ENCODE data around the gene DDAH2.
"Not testable (repeated sequence)": the region's sequence is repeated elsewhere in the genome, so short reads cannot be mapped to it uniquely, and the experiment has no call there.

DDAH2 gene

GRCh38 chr6:31711233-31711632, 17.9 kb downstream of the DDAH2 start:
- no peak for DNase-seq

GRCh38 chr6:31710523-31711219, 18.4 kb downstream of the DDAH2 start:
- no peak for DNase-seq

GRCh38 chr6:31709157-31709556, 19.9 kb downstream of the DDAH2 start:
- not testable (repeated sequence) for DNase-seq

GRCh38 chr6:31708224-31708623, 20.9 kb downstream of the DDAH2 start:
- no peak for DNase-seq

GRCh38 chr6:31707701-31708100, 21.4 kb downstream of the DDAH2 start:
- DNase-seq: no peak

GRCh38 chr6:31706599-31706998, 22.5 kb downstream of the DDAH2 start, which contains the start of gene LY6G6F:
LY6G6F (plus strand) TSS chr6:31706866; CDS start chr6:31706907, 41 bp downstream.
- no peak for DNase-seq

- DNase-seq: no peak
Observed at GRCh38 chr6:31705931-31706330, 23.2 kb downstream of the DDAH2 start.

GRCh38 chr6:31702819-31703716, 26.0 kb downstream of the DDAH2 start, which contains the start of gene ABHD16A:
ABHD16A (minus strand) TSS chr6:31703324; CDS start chr6:31703281, 43 bp downstream.
- peak; percentile 94 for DNase-seq

GRCh38 chr6:31702405-31702818, 26.7 kb downstream of the DDAH2 start:
- DNase-seq: no peak

GRCh38 chr6:31701666-31702404, 27.3 kb downstream of the DDAH2 start:
- peak; percentile 58 for DNase-seq

GRCh38 chr6:31700740-31701401, 28.2 kb downstream of the DDAH2 start:
- no peak for DNase-seq

- no peak for DNase-seq
Observed at GRCh38 chr6:31697555-31697954, 31.5 kb downstream of the DDAH2 start.

GRCh38 chr6:31693535-31693934, 35.6 kb downstream of the DDAH2 start:
- no peak for DNase-seq

GRCh38 chr6:31692886-31693285, 36.2 kb downstream of the DDAH2 start:
- DNase-seq: no peak

- no peak for DNase-seq
Observed at GRCh38 chr6:31692353-31692752, 36.7 kb downstream of the DDAH2 start.

- DNase-seq: no peak
Observed at GRCh38 chr6:31691564-31692108, 37.5 kb downstream of the DDAH2 start.

- no peak for DNase-seq
Observed at GRCh38 chr6:31691078-31691463, 38.0 kb downstream of the DDAH2 start.

- no peak for DNase-seq
Observed at GRCh38 chr6:31690231-31691077, 38.6 kb downstream of the DDAH2 start.

- no peak for DNase-seq
Observed at GRCh38 chr6:31689249-31690110, 39.6 kb downstream of the DDAH2 start.
